Measurements from ENCODE around the gene MTMR12.

Gene MTMR12

GRCh38 chr5:32312595-32313332 is at the start of gene MTMR12:
Gene MTMR12, minus strand, starts transcription at chr5:32312939. Its CDS starts 101 bp downstream, at chr5:32312838.
- Histone ChIP-seq H3K36me3 (ENCODE audit: control insufficient read depth in 2 of 2, insufficient read depth in 2 of 2, low read length in 2 of 2) (no peaks in the 10 kb centered on the region), H3K4me3 (ENCODE audit: low read length in 2 of 2) (peak within 1 kb of the TSS; percentile 84 to 92), H3K27me3 (ENCODE audit: control insufficient read depth in 2 of 2, insufficient read depth in 2 of 2, low read length in 2 of 2) (no peaks in the 10 kb centered on the region), H3K9me3 (ENCODE audit: control insufficient read depth in 2 of 2, low read length in 2 of 2) (no peaks in the 10 kb centered on the region), H3K27ac (ENCODE audit: low read depth in 2 of 2, low read length in 2 of 2) (peak within 1 kb of the TSS; percentile 97), H3K9ac (ENCODE audit: low read depth in 1 of 2, low read length in 2 of 2) (peak within 1 kb of the TSS; percentile 85 to 96), H3K4me1 (ENCODE audit: control insufficient read depth in 2 of 2, insufficient read depth in 2 of 2, low read length in 2 of 2) (peaks cover 9 to 12% of the 10 kb centered on the region in 2 donors)

GRCh38 chr5:32362527-32362926 is 49.8 kb upstream of the MTMR12 start:
- H3K9ac ChIP-seq (ENCODE audit: low read depth in 1 of 2, low read length in 2 of 2) = no peak overlapping the region
- no peak overlapping the region for H3K27ac ChIP-seq (ENCODE audit: low read depth in 2 of 2, low read length in 2 of 2)
- no peaks in the 10 kb centered on the region for H3K27me3 ChIP-seq (ENCODE audit: control insufficient read depth in 2 of 2, insufficient read depth in 2 of 2, low read length in 2 of 2)
- H3K36me3 ChIP-seq (ENCODE audit: control insufficient read depth in 2 of 2, insufficient read depth in 2 of 2, low read length in 2 of 2) = peaks cover 22 to 28% of the 10 kb centered on the region in 2 donors
- no peak overlapping the region for H3K4me3 ChIP-seq (ENCODE audit: low read length in 2 of 2)
- H3K9me3 ChIP-seq (ENCODE audit: control insufficient read depth in 2 of 2, low read length in 2 of 2) = no peaks in the 10 kb centered on the region
- no peaks in the 10 kb centered on the region for H3K4me1 ChIP-seq (ENCODE audit: control insufficient read depth in 2 of 2, insufficient read depth in 2 of 2, low read length in 2 of 2)

- H3K9me3 ChIP-seq (ENCODE audit: control insufficient read depth in 2 of 2, low read length in 2 of 2) = no peaks in the 10 kb centered on the region
- peaks cover 22 to 28% of the 10 kb centered on the region in 2 donors for H3K36me3 ChIP-seq (ENCODE audit: control insufficient read depth in 2 of 2, insufficient read depth in 2 of 2, low read length in 2 of 2)
- H3K4me1 ChIP-seq (ENCODE audit: control insufficient read depth in 2 of 2, insufficient read depth in 2 of 2, low read length in 2 of 2) = no peaks in the 10 kb centered on the region
- H3K4me3 ChIP-seq (ENCODE audit: low read length in 2 of 2) = no peak overlapping the region
- no peak overlapping the region for H3K9ac ChIP-seq (ENCODE audit: low read depth in 1 of 2, low read length in 2 of 2)
- no peak overlapping the region for H3K27ac ChIP-seq (ENCODE audit: low read depth in 2 of 2, low read length in 2 of 2)
- H3K27me3 ChIP-seq (ENCODE audit: control insufficient read depth in 2 of 2, insufficient read depth in 2 of 2, low read length in 2 of 2) = no peaks in the 10 kb centered on the region
Observed at GRCh38 chr5:32360906-32361305, 48.2 kb upstream of the MTMR12 start.

GRCh38 chr5:32358611-32359010 is 45.9 kb upstream of the MTMR12 start:
- Histone ChIP-seq H3K4me1 (ENCODE audit: control insufficient read depth in 2 of 2, insufficient read depth in 2 of 2, low read length in 2 of 2) (no peaks in the 10 kb centered on the region), H3K9ac (ENCODE audit: low read depth in 1 of 2, low read length in 2 of 2) (no peak overlapping the region), H3K36me3 (ENCODE audit: control insufficient read depth in 2 of 2, insufficient read depth in 2 of 2, low read length in 2 of 2) (peaks cover 23 to 33% of the 10 kb centered on the region in 2 donors), H3K4me3 (ENCODE audit: low read length in 2 of 2) (no peak overlapping the region), H3K27me3 (ENCODE audit: control insufficient read depth in 2 of 2, insufficient read depth in 2 of 2, low read length in 2 of 2) (no peaks in the 10 kb centered on the region), H3K27ac (ENCODE audit: low read depth in 2 of 2, low read length in 2 of 2) (no peak overlapping the region), H3K9me3 (ENCODE audit: control insufficient read depth in 2 of 2, low read length in 2 of 2) (no peaks in the 10 kb centered on the region)

GRCh38 chr5:32357658-32358057 is 44.9 kb upstream of the MTMR12 start:
- no peak overlapping the region for H3K9ac ChIP-seq (ENCODE audit: low read depth in 1 of 2, low read length in 2 of 2)
- H3K27ac ChIP-seq (ENCODE audit: low read depth in 2 of 2, low read length in 2 of 2) = no peak overlapping the region
- H3K9me3 ChIP-seq (ENCODE audit: control insufficient read depth in 2 of 2, low read length in 2 of 2) = no peaks in the 10 kb centered on the region
- H3K4me1 ChIP-seq (ENCODE audit: control insufficient read depth in 2 of 2, insufficient read depth in 2 of 2, low read length in 2 of 2) = no peaks in the 10 kb centered on the region
- no peaks in the 10 kb centered on the region for H3K27me3 ChIP-seq (ENCODE audit: control insufficient read depth in 2 of 2, insufficient read depth in 2 of 2, low read length in 2 of 2)
- H3K4me3 ChIP-seq (ENCODE audit: low read length in 2 of 2) = no peak overlapping the region
- H3K36me3 ChIP-seq (ENCODE audit: control insufficient read depth in 2 of 2, insufficient read depth in 2 of 2, low read length in 2 of 2) = peaks cover 16 to 27% of the 10 kb centered on the region in 2 donors

GRCh38 chr5:32355686-32356085 is 42.9 kb upstream of the MTMR12 start:
- no peak overlapping the region for H3K27ac ChIP-seq (ENCODE audit: low read depth in 2 of 2, low read length in 2 of 2)
- no peak overlapping the region for H3K4me3 ChIP-seq (ENCODE audit: low read length in 2 of 2)
- peaks cover 6 to 14% of the 10 kb centered on the region in 2 donors for H3K36me3 ChIP-seq (ENCODE audit: control insufficient read depth in 2 of 2, insufficient read depth in 2 of 2, low read length in 2 of 2)
- no peaks in the 10 kb centered on the region for H3K4me1 ChIP-seq (ENCODE audit: control insufficient read depth in 2 of 2, insufficient read depth in 2 of 2, low read length in 2 of 2)
- no peaks in the 10 kb centered on the region for H3K27me3 ChIP-seq (ENCODE audit: control insufficient read depth in 2 of 2, insufficient read depth in 2 of 2, low read length in 2 of 2)
- H3K9ac ChIP-seq (ENCODE audit: low read depth in 1 of 2, low read length in 2 of 2) = no peak overlapping the region
- H3K9me3 ChIP-seq (ENCODE audit: control insufficient read depth in 2 of 2, low read length in 2 of 2) = no peaks in the 10 kb centered on the region

GRCh38 chr5:32353420-32353819 is 40.7 kb upstream of the MTMR12 start:
- Histone ChIP-seq H3K27me3 (ENCODE audit: control insufficient read depth in 2 of 2, insufficient read depth in 2 of 2, low read length in 2 of 2) (no peaks in the 10 kb centered on the region), H3K9me3 (ENCODE audit: control insufficient read depth in 2 of 2, low read length in 2 of 2) (no peaks in the 10 kb centered on the region), H3K36me3 (ENCODE audit: control insufficient read depth in 2 of 2, insufficient read depth in 2 of 2, low read length in 2 of 2) (peaks cover 5% of the 10 kb centered on the region in 2 donors), H3K4me3 (ENCODE audit: low read length in 2 of 2) (no peak overlapping the region), H3K4me1 (ENCODE audit: control insufficient read depth in 2 of 2, insufficient read depth in 2 of 2, low read length in 2 of 2) (no peaks in the 10 kb centered on the region), H3K27ac (ENCODE audit: low read depth in 2 of 2, low read length in 2 of 2) (no peak overlapping the region), H3K9ac (ENCODE audit: low read depth in 1 of 2, low read length in 2 of 2) (no peak overlapping the region)

GRCh38 chr5:32352685-32353084 is 39.9 kb upstream of the MTMR12 start:
- H3K27me3 ChIP-seq (ENCODE audit: control insufficient read depth in 2 of 2, insufficient read depth in 2 of 2, low read length in 2 of 2) = no peaks in the 10 kb centered on the region

GRCh38 chr5:32346869-32347268 is 34.1 kb upstream of the MTMR12 start:
- no peak overlapping the region for H3K27ac ChIP-seq (ENCODE audit: low read depth in 2 of 2, low read length in 2 of 2)

More at GRCh38 chr5:32352685-32353084, 39.9 kb upstream of the MTMR12 start:
- no peaks in the 10 kb centered on the region for H3K4me1 ChIP-seq (ENCODE audit: control insufficient read depth in 2 of 2, insufficient read depth in 2 of 2, low read length in 2 of 2)
- H3K27ac ChIP-seq (ENCODE audit: low read depth in 2 of 2, low read length in 2 of 2) = no peak overlapping the region
- H3K9me3 ChIP-seq (ENCODE audit: control insufficient read depth in 2 of 2, low read length in 2 of 2) = no peaks in the 10 kb centered on the region
- no peak overlapping the region for H3K9ac ChIP-seq (ENCODE audit: low read depth in 1 of 2, low read length in 2 of 2)
- peaks cover 5% of the 10 kb centered on the region in 2 donors for H3K36me3 ChIP-seq (ENCODE audit: control insufficient read depth in 2 of 2, insufficient read depth in 2 of 2, low read length in 2 of 2)
- no peak overlapping the region for H3K4me3 ChIP-seq (ENCODE audit: low read length in 2 of 2)

GRCh38 chr5:32343058-32343672 is 30.4 kb upstream of the MTMR12 start:
- H3K4me3 ChIP-seq (ENCODE audit: low read length in 2 of 2) = no peak overlapping the region
- no peaks in the 10 kb centered on the region for H3K27me3 ChIP-seq (ENCODE audit: control insufficient read depth in 2 of 2, insufficient read depth in 2 of 2, low read length in 2 of 2)
- H3K9me3 ChIP-seq (ENCODE audit: control insufficient read depth in 2 of 2, low read length in 2 of 2) = peaks cover 0 to 7% of the 10 kb centered on the region in 2 donors
- H3K27ac ChIP-seq (ENCODE audit: low read depth in 2 of 2, low read length in 2 of 2) = no peak overlapping the region
- no peaks in the 10 kb centered on the region for H3K36me3 ChIP-seq (ENCODE audit: control insufficient read depth in 2 of 2, insufficient read depth in 2 of 2, low read length in 2 of 2)
- no peak overlapping the region for H3K9ac ChIP-seq (ENCODE audit: low read depth in 1 of 2, low read length in 2 of 2)
- no peaks in the 10 kb centered on the region for H3K4me1 ChIP-seq (ENCODE audit: control insufficient read depth in 2 of 2, insufficient read depth in 2 of 2, low read length in 2 of 2)

More at GRCh38 chr5:32346869-32347268, 34.1 kb upstream of the MTMR12 start:
- Histone ChIP-seq H3K9me3 (ENCODE audit: control insufficient read depth in 2 of 2, low read length in 2 of 2) (no peaks in the 10 kb centered on the region), H3K36me3 (ENCODE audit: control insufficient read depth in 2 of 2, insufficient read depth in 2 of 2, low read length in 2 of 2) (no peaks in the 10 kb centered on the region), H3K27me3 (ENCODE audit: control insufficient read depth in 2 of 2, insufficient read depth in 2 of 2, low read length in 2 of 2) (no peaks in the 10 kb centered on the region), H3K4me3 (ENCODE audit: low read length in 2 of 2) (no peak overlapping the region), H3K9ac (ENCODE audit: low read depth in 1 of 2, low read length in 2 of 2) (no peak overlapping the region), H3K4me1 (ENCODE audit: control insufficient read depth in 2 of 2, insufficient read depth in 2 of 2, low read length in 2 of 2) (no peaks in the 10 kb centered on the region)

Data from mucosa of rectum (tissue), 2 donors.